Skin epidermis (tissue), 12 donors: Measurements from ENCODE around the gene TRERF1.

Source experiments
- H3K27ac ChIP-seq, 21 experiments: fragments of 200-600 bp; sonication (generic) in 11 of 21; one replicate each; pipeline ENCODE4 v1.5.0; 2020; ENCODE audit warnings: mild to moderate bottlenecking in 3 of 21, inconsistent platforms in 2 of 21, moderate library complexity in 2 of 21
- H3K4me3 ChIP-seq, 7 experiments: fragments of 200-600 bp; sonication (generic) in 2 of 7; one replicate each; pipeline ENCODE4 v1.5.0; 2020; ENCODE audit warnings: inconsistent platforms in 2 of 7, mild to moderate bottlenecking in 2 of 7, moderate library complexity in 1 of 7

Gene TRERF1

GRCh38 chr6:42429836-42430235 is 21.9 kb downstream of the TRERF1 start:
- Histone ChIP-seq H3K27ac (peak overlapping the region in 3 of 21 experiments; percentile 61 to 73 (median 73)), H3K4me3 (no peak overlapping the region)

- H3K4me3 ChIP-seq: no peak overlapping the region
- H3K27ac ChIP-seq: peak overlapping the region in 17 of 21 experiments; percentile 2 to 74 (median 44)
Observed at GRCh38 chr6:42429042-42429585, 22.6 kb downstream of the TRERF1 start.

GRCh38 chr6:42428326-42429041 is 23.2 kb downstream of the TRERF1 start:
- no peak overlapping the region for H3K4me3 ChIP-seq
- peak overlapping the region in 19 of 21 experiments; percentile 2 to 74 (median 37) for H3K27ac ChIP-seq

- H3K4me3 ChIP-seq: no peak overlapping the region
- H3K27ac ChIP-seq: peak overlapping the region in 11 of 21 experiments; percentile 2 to 74 (median 44)
Observed at GRCh38 chr6:42427871-42428270, 23.9 kb downstream of the TRERF1 start.

GRCh38 chr6:42426191-42426590 is 25.5 kb downstream of the TRERF1 start:
- no peak overlapping the region for H3K4me3 ChIP-seq
- no peak overlapping the region for H3K27ac ChIP-seq

- Histone ChIP-seq H3K4me3 (no peak overlapping the region), H3K27ac (no peak overlapping the region)
Observed at GRCh38 chr6:42424906-42425474, 26.7 kb downstream of the TRERF1 start.

- Histone ChIP-seq H3K27ac (no peak overlapping the region), H3K4me3 (no peak overlapping the region)
Observed at GRCh38 chr6:42423244-42423643, 28.5 kb downstream of the TRERF1 start.

- H3K4me3 ChIP-seq: no peak overlapping the region
- H3K27ac ChIP-seq: no peak overlapping the region
Observed at GRCh38 chr6:42420741-42421140, 31.0 kb downstream of the TRERF1 start.

- no peak overlapping the region for H3K4me3 ChIP-seq
- no peak overlapping the region for H3K27ac ChIP-seq
Observed at GRCh38 chr6:42419490-42420280, 32.0 kb downstream of the TRERF1 start.

GRCh38 chr6:42418724-42419123 is 33.0 kb downstream of the TRERF1 start:
- no peak overlapping the region for H3K27ac ChIP-seq
- no peak overlapping the region for H3K4me3 ChIP-seq

- no peak overlapping the region for H3K4me3 ChIP-seq
- H3K27ac ChIP-seq: peak overlapping the region in 3 of 21 experiments; percentile 4 to 49 (median 14)
Observed at GRCh38 chr6:42417641-42418112, 34.0 kb downstream of the TRERF1 start.

GRCh38 chr6:42411406-42411805 is 40.3 kb downstream of the TRERF1 start:
- Histone ChIP-seq H3K27ac (peak overlapping the region in 1 of 21 experiments; percentile 8), H3K4me3 (no peak overlapping the region)

GRCh38 chr6:42410861-42411260 is 40.9 kb downstream of the TRERF1 start:
- peak overlapping the region in 1 of 21 experiments; percentile 19 for H3K27ac ChIP-seq
- no peak overlapping the region for H3K4me3 ChIP-seq

GRCh38 chr6:42409581-42409980 is 42.1 kb downstream of the TRERF1 start:
- H3K4me3 ChIP-seq: no peak overlapping the region
- peak overlapping the region in 1 of 21 experiments; percentile 31 for H3K27ac ChIP-seq

- peak overlapping the region in 15 of 21 experiments; percentile 2 to 84 (median 41) for H3K27ac ChIP-seq
- H3K4me3 ChIP-seq: peak overlapping the region in 1 of 7 experiments; percentile 12
Observed at GRCh38 chr6:42407379-42407778, 44.3 kb downstream of the TRERF1 start.

- no peak overlapping the region for H3K4me3 ChIP-seq
- peak overlapping the region in 14 of 21 experiments; percentile 2 to 84 (median 42) for H3K27ac ChIP-seq
Observed at GRCh38 chr6:42406306-42407280, 45.1 kb downstream of the TRERF1 start.

- Histone ChIP-seq H3K4me3 (no peak overlapping the region), H3K27ac (peak overlapping the region in 16 of 21 experiments; percentile 0 to 84 (median 63))
Observed at GRCh38 chr6:42405021-42405420, 46.7 kb downstream of the TRERF1 start.

GRCh38 chr6:42404484-42404883 is 47.2 kb downstream of the TRERF1 start:
- no peak overlapping the region for H3K4me3 ChIP-seq
- H3K27ac ChIP-seq: peak overlapping the region in 19 of 21 experiments; percentile 0 to 84 (median 61)

GRCh38 chr6:42403831-42404230 is 47.9 kb downstream of the TRERF1 start:
- peak overlapping the region in 18 of 21 experiments; percentile 16 to 84 (median 62) for H3K27ac ChIP-seq
- H3K4me3 ChIP-seq: no peak overlapping the region
